22Rv1 (cell line): ENCODE measurements around the gene HOXD9.

Experiments
- H3K27ac ChIP-seq: fragments of 450-650 bp; 2 replicates; pipeline ENCODE4 v1.5.1; 2017
- CTCF ChIP-seq: fragments of 450-650 bp; IDR thresholded peaks from 2 replicates; pipeline ENCODE4 v1.5.1; 2017; ENCODE audit warnings: mild to moderate bottlenecking
- ZFX ChIP-seq: fragments of 450-650 bp; IDR thresholded peaks from 2 replicates; pipeline ENCODE4 v1.6.1; 2017; ENCODE audit warnings: antibody characterized with exemption, borderline replicate concordance

The HOXD9 gene

DNA sequence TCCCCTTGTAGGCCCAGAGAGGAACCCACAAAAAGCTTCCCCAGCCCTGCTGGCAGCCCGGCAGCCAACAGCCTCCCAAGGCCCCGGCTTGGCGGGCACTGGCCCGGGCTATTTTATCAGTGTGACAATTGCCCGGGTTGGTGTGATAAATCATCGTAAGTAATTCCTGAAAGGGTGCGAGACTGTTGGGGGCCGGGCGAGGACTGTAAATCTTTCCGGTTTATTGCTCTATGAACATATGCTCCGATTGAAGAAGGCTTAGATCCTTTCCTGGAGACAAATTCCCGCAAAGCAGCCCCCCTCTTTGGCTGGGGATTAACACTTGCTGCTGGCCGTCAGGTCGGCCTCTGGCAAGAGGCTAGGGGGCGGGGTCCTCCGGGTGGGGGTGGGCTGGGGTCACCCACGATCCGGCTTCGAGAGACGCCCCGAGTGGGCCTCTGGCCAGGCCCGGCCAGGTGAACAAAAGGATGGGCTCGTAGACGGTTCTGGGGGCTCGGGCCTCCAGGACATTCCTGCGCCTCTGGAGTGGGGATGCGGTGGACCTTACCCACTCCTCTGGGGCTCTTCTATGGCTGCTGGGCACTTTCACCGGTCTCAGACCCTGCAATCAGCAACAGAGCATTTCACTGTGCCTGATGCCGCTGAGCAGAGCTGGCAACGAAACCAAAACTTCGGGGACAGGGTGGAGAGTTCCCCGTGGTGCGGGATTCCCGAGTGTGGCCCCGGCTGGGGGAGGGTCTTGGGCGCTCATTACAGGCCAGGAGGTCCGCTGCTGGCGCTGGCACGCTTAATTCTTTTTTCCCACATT, 36.5 kb downstream of the HOXD9 start:
- TF ChIP-seq ZFX (no peak), CTCF (no peak)
- H3K27ac ChIP-seq = no peak overlapping the region

DNA sequence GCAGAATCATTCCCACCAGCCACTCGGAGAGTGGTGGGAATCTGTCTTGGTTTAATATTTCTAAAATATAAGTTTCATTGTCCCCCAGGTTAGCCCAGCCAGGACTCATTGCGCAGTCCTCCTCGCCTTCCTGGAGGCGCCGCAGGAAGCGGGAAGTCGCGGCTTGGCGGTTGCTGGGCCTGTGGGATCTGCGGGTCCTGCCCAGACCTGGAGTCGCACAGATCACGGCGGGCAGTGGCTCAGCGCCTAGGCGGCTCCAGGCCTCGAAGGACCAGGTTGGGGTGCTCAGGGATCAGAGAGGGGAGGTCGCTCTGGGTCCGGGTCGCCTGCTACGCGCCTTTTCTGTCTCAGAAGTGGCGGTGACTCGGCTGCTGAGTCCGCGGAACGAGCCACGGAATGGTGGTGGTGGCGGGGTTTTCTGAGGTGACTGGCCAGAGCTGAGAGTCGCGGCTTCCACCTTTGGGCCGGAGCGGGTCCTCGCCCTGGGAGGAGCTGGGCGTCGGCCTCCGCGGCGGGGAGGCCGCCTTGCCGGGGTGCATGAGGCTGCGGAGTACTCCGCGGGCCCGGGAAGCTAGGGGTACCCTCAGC, 37.2 kb downstream of the HOXD9 start:
- H3K27ac ChIP-seq = no peak overlapping the region
- TF ChIP-seq ZFX (no peak), CTCF (no peak)

DNA sequence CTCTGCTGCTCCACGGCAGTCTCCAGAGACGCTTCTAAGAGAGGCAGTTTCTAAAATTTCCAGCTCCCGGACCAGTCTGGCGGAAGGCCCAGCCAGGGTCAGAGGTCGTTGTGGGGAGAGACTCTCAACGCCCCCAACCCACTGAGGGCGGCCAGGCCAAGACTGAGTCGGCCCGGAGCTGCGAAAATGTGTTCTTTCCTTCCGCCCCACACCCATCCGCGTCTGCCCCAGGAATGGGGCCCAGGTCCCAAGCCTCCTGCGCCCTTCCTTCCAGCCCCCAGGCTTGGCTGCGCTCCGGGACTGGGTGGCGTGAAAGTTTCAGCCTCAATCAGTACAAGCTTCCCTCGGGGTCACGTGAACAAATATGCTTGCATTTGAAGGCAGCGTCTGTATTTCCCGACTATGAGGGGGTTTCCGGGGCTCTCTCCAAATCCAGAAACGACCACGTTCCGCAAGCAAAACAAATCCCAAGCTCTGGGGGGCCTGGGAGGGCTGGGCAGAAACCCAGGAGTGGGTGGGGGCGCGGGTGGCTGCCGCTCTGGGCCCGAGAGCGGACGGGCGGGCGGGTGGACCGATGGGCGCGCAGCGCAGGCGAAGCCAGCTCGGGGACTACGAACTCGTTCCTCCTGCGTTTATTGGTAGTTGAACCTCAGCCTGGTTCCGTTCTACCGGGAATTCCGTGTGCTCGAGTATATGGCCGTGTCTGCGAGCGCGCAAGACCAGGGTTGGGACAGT, 37.9 kb downstream of the HOXD9 start:
- TF ChIP-seq CTCF (no peak), ZFX (no peak)
- no peak overlapping the region for H3K27ac ChIP-seq

DNA sequence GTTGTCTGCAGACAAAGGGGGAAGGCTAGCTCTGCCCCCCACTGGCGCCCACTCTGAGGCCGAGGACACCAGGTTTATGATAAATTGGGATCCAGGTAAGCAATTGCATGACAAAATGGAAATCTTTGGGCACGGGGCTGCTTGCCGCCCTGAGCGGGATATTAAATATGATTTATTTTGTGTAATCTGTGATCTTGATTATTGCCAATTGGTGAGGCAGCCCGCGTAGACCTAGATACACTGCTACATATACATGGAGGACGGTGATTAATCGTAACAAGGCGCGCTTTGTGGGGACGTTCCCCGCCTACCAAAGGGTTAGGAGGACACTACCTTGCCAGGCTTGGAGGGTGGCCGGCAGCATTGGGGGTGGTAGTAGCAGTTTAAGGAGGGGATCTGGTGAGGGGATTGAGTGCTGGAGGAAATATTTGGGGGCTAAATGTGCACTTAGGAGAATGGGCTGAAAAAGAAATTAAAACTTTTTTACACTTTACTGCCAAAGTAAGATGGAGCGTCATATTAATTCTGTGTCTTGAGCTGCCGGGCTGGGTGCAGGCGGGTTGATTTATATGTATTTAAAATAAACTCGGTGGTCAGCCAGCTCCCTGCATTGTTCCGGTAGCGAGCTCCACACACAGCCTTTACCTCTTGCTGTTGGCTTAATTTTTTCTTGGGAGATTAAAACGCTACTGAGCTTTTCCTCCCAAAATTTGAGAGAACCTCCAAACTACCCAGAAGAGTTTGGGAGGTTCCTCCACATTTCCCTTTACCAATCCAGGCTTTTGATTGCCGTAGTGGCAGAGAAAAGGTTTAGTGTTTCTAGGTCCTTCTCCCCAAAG, 38.7 kb downstream of the HOXD9 start:
- TF ChIP-seq CTCF = no peak
- TF ChIP-seq ZFX = no peak
- no peak overlapping the region for H3K27ac ChIP-seq

DNA sequence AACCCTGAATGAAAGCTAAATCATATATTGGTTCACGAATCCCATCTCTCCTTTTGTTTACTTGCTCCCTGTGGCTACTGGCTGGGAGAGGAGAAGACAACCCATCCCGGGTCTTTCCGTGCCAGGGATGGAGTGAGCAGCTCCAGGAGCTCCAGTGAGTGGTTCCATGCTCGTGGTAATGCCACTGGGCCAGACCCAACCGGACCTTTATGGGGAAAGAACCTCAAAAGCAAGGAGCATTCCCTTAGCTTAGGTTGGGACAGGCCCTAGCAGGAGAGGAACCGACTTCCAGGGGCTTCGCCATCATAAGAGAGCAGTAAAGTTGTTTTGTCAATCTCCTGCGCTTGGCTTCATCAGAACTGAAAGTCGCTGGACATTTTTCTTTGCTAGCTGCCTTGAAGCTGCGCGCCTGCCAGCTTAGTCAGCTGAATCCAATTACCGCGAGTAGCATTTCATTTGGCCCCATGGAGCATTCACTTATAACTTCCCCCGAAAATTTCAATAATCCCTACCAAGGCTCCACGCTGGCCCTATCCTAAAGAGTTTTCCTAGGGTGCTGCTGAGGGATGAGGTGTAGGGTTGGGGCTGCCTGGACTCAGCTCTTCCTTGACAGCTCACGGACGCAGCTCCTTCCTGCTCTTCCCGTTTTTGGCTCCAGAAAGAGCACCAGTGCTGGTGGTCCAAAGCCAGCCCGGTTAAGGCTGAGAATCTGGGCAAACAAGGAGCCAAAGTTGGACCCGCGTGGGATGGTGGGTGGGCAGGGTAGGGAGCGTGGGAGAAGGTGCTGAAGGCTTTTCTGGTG, 39.5 kb downstream of the HOXD9 start:
- no peak overlapping the region for H3K27ac ChIP-seq
- TF ChIP-seq CTCF (no peak), ZFX (no peak)

DNA sequence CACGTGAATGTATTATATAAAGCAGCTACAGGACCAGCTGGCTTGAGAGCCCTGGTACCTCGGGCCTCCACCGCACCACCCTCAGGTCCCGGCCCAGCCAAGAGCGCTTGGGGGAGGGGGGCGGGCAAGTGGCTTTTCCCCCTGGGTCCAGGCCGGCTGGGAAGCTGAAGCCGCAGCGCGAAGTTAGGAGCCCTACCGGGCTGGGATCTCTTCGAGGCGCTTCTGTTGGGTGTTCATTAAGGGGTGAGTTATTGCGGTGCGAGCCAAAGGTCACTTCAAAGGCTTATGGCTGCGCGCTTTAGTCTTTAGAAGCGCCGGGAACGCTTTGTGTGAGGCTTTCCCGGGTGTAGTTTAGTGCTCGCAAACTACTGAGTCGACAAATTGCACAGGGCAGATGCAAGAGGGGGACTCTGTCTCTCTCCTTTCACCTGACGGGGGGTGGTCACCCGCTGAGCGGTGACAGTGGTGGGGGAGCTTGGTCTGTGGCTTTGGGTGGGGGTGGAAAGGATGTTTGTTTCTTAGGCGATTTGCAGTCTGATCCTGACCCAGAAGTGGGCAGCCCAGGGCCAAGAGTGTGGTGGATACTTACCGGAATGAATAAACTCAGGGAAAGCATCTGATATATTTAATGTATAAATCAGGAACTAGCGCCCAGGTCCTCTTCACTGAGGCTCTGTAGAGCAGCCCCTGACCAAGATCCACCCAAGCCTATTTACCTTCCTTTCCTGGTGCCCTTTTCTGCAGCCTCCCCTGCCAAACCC, 40.6 kb downstream of the HOXD9 start:
- no peak overlapping the region for H3K27ac ChIP-seq
- TF ChIP-seq ZFX = no peak
